MCF 10A (cell line): Measurements from ENCODE around the gene GRAMD1A. TPM values are rescaled to one million over a fixed set of nuclear protein-coding genes. Genes with fewer than 3 reads are reported as not detected.
"Not testable (repeated sequence)": the region's sequence is repeated elsewhere in the genome, so short reads cannot be mapped to it uniquely, and the experiment has no call there.

ENCODE experiments used
- BruUV-seq: library from RNA; stranded (reverse); fragments of 400-500 nt; replicated peaks from 2 replicates; lab custom pipeline; 2021; lab: Mats Ljungman, UMichigan
- CTCF ChIA-PET: fragments of 300-600 bp; sonication (Branson Sonifier 250); formaldehyde crosslinking; extraction: SDS; loops from one replicate; lab custom pipeline; 2021; ENCODE audit warnings: antibody characterized with exemption, inconsistent platforms; lab: Yijun Ruan, JAX
- POLR2A ChIA-PET: fragments of 300-600, 350-650 bp; sonication (Branson Sonifier 250); formaldehyde crosslinking; extraction: SDS; loops from one replicate; lab custom pipeline; 2020; ENCODE audit warnings: antibody characterized with exemption, inconsistent platforms; lab: Yijun Ruan, JAX
- DNase-seq: peaks from one replicate; pipeline ENCODE4 v3.0.0-alpha.2; 2018; ENCODE audit not compliant: unreplicated experiment
- H3K27ac Mint-ChIP-seq: one replicate; pipeline ENCODE4 v1.8.0; 2022; ENCODE audit warnings: mild to moderate bottlenecking, low read depth, mixed read lengths; ENCODE audit not compliant: unreplicated experiment
- H3K27me3 Mint-ChIP-seq: one replicate; pipeline ENCODE4 v1.8.0; 2022; ENCODE audit warnings: mixed read lengths; ENCODE audit not compliant: insufficient read depth, unreplicated experiment
- H3K36me3 Mint-ChIP-seq: one replicate; pipeline ENCODE4 v1.8.0; 2022; ENCODE audit warnings: mild to moderate bottlenecking, moderate library complexity, mixed read lengths; ENCODE audit not compliant: insufficient read depth, unreplicated experiment
- H3K4me1 Mint-ChIP-seq: one replicate; pipeline ENCODE4 v1.8.0; 2022; ENCODE audit warnings: mixed read lengths; ENCODE audit not compliant: insufficient read depth, unreplicated experiment
- H3K4me3 Mint-ChIP-seq: one replicate; pipeline ENCODE4 v1.8.0; 2022; ENCODE audit warnings: mild to moderate bottlenecking, moderate library complexity, mixed read lengths; ENCODE audit not compliant: unreplicated experiment
- H3K9me3 Mint-ChIP-seq: one replicate; pipeline ENCODE4 v1.8.0; 2022; ENCODE audit warnings: mixed read lengths; ENCODE audit not compliant: unreplicated experiment
- intact Hi-C: fragments of 100-400 bp; cut with micrococcal nuclease; formaldehyde crosslinking; loops from 2 replicates; pipeline ENCODE4 v1.14.1; 2022
- total RNA-seq: library from RNA; stranded (reverse); gene quantifications from 2 replicates; pipeline ENCODE4 v1.2.3, GENCODE V29; 2022
- TF ChIP-seq, protein P1 (sequence below): fragments of 200-600 bp; IDR thresholded peaks from one replicate; pipeline ENCODE4 v1.8.0; 2022; ENCODE audit warnings: antibody characterized with exemption, mild to moderate bottlenecking; ENCODE audit not compliant: unreplicated experiment

GRAMD1A gene
- total RNA-seq, 1 experiment from 2014 or later: 48.1 TPM

DNA sequence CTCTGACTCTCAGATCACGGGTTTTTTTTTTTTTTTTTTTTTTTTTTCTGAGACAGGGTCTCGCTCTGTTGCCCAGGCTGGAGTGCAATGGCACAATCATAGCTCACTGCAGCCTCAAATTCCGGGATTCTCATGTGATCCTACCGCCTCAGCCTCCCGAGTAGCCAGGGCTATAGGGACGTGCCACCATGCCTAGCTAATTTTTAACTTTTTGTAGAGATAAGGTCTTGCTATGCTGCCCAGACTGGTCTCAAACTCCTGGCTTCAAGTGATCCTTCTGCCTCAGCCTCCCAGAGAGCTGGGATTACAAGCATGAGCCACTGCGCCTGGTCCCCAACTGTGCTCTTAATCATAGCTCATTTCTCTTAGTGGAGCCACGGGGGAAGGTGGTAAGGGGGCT lies 4.6 kb upstream of the GRAMD1A start:
- CTCF ChIA-PET: interaction anchor here (0.5 to 1.8 kb wide), 3 partner anchors 11 to 849 kb away, joined by 4 to 7 read pairs (median 4); no protein-coding TSS in a partner anchor
- TF ChIP-seq, protein P1, sequence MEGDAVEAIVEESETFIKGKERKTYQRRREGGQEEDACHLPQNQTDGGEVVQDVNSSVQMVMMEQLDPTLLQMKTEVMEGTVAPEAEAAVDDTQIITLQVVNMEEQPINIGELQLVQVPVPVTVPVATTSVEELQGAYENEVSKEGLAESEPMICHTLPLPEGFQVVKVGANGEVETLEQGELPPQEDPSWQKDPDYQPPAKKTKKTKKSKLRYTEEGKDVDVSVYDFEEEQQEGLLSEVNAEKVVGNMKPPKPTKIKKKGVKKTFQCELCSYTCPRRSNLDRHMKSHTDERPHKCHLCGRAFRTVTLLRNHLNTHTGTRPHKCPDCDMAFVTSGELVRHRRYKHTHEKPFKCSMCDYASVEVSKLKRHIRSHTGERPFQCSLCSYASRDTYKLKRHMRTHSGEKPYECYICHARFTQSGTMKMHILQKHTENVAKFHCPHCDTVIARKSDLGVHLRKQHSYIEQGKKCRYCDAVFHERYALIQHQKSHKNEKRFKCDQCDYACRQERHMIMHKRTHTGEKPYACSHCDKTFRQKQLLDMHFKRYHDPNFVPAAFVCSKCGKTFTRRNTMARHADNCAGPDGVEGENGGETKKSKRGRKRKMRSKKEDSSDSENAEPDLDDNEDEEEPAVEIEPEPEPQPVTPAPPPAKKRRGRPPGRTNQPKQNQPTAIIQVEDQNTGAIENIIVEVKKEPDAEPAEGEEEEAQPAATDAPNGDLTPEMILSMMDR: no peak
- peaks cover 7% of the 10 kb centered on the region for H3K4me1 Mint-ChIP-seq
- intact Hi-C loops: no loop called here
- H3K27ac Mint-ChIP-seq: no peak overlapping the region
- H3K4me3 Mint-ChIP-seq: no peak overlapping the region
- H3K36me3 Mint-ChIP-seq: no peaks in the 10 kb centered on the region
- DNase-seq: no peak
- peaks cover 3% of the 10 kb centered on the region for H3K27me3 Mint-ChIP-seq
- no TSS peak for BruUV-seq
- no peaks in the 10 kb centered on the region for H3K9me3 Mint-ChIP-seq
- POLR2A ChIA-PET: no interaction called here

DNA sequence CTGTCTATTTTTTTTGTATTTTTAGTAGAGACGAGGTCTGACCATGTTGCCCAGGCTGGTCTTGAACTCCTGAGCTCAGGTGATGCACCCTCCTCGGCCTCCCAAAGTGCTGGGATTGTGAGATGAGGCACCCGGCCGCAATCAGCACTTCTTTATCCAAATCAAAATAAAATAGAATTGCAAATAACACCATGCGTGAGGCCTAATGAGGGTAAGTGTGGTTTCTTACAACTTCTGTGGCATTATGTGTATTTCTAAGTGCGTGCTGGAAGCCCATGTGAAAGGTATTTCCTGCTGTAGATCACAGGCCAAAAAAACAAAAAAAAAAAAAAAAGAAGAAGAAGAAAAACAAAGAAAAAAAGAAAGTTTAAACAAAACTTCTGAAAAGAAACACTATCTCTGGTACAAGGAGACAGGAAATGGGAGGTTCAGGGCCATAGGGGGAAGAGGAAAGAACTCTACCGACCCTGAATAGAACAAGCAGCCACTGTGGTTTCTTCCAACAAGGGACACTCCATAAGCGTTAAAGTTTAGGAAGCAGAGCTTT lies 3.0 kb upstream of the GRAMD1A start:
- DNase-seq: no peak
- Mint-ChIP-seq H3K27ac (no peak overlapping the region), H3K36me3 (no peaks in the 10 kb centered on the region), H3K9me3 (no peaks in the 10 kb centered on the region), H3K4me1 (peaks cover 19% of the 10 kb centered on the region), H3K4me3 (no peak overlapping the region), H3K27me3 (no peaks in the 10 kb centered on the region)
- POLR2A ChIA-PET: no interaction called here
- BruUV-seq: no TSS peak
- CTCF ChIA-PET: interaction anchor here (0.7 to 1.2 kb wide), 3 partner anchors 24 to 260 kb away, joined by 3 read pairs; no protein-coding TSS in a partner anchor
- TF ChIP-seq, protein P1: no peak
- intact Hi-C loops: no loop called here

DNA sequence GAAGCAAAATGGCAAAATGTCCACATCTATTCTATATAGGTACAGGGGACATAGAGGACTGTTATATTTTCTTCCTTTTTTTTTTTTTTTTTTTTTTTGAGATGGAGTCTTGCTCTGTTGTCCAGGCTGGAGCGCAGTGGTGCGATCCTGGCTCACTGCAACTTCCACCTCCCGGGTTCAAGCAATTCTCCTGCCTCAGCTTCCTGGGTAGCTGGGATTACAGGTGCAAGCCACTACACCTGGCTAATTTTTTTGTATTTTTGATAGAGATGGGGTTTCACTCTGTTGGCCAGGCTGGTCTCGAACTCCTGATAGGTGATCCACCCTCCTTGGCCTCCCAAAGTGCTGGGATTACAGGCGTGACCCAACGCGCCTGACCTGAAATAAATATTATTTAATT lies 1.9 kb upstream of the GRAMD1A start:
- BruUV-seq, H3K36me3 Mint-ChIP-seq, H3K27me3 Mint-ChIP-seq, H3K27ac Mint-ChIP-seq, DNase-seq, intact Hi-C loops, H3K9me3 Mint-ChIP-seq: not testable (repeated sequence)
- Mint-ChIP-seq H3K4me1 (peaks cover 29% of the 10 kb centered on the region), H3K4me3 (peak overlapping the region; percentile 84)
- ChIA-PET POLR2A (interaction anchor here (0.7 kb wide), 1 partner anchor 31 kb away, joined by 3 read pairs; no protein-coding TSS in a partner anchor), CTCF (interaction anchor here (1.1 to 1.2 kb wide), 2 partner anchors 25 to 66 kb away, joined by 3 read pairs; no protein-coding TSS in a partner anchor)

DNA sequence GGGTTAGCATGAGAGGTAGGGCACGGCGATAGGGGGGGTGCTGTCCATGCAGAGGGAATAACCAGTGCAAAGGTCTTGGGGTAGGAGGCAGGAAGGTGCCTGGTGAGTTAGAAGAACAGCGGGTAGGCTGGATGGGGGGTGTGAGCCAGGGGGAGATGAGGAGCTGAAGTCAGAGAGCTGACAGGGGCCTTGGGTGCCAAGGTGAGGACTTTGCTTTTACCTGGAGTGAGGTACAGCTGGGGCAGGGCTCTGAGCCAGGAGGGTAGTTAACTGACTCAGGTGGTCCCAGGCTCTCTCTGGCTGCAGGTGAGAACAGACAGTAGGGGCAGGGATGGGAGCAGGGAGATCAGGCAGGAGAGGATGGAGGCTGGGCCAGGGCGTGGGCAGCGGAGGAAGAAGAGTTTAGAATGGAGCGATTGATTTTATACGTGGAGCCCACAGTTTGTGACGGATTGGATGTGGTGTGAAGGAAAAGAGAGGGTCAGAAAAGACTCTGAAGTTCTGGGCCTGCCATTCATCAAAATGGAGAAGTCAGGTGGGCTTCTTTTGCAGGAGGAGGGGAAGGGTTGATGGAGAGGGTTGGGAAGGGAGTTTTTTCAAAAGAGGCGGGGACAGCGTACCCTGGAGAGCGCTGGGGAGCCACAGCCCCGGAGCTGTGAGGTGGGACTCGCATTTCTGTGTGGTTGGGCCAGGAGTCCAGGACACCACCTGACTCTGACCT lies 1.2 kb upstream of the GRAMD1A start:
- intact Hi-C loops: no loop called here
- H3K27ac Mint-ChIP-seq: peak overlapping the region; percentile 86
- peaks cover 29% of the 10 kb centered on the region for H3K4me1 Mint-ChIP-seq
- no peaks in the 10 kb centered on the region for H3K27me3 Mint-ChIP-seq
- H3K36me3 Mint-ChIP-seq: peaks cover 6% of the 10 kb centered on the region
- CTCF ChIA-PET: no interaction called here
- POLR2A ChIA-PET: interaction anchor here (0.7 to 1.8 kb wide), 3 partner anchors 31 to 72 kb away, joined by 3 to 7 read pairs (median 4); partner anchors contain the start of genes ZNF30 and ZNF792
- TF ChIP-seq, protein P1: no peak
- no peaks in the 10 kb centered on the region for H3K9me3 Mint-ChIP-seq
- H3K4me3 Mint-ChIP-seq: peak overlapping the region; percentile 84
- BruUV-seq: no TSS peak
- no peak for DNase-seq
